IPS DF 4.7 (cell line): Measurements from ENCODE around the gene ABHD1.
A peak's percentile ranks its signal among the peaks of the same experiment; 100 is the strongest.
"Not testable (repeated sequence)": the region's sequence is repeated elsewhere in the genome, so short reads cannot be mapped to it uniquely, and the experiment has no call there.

Source experiments
- DNase-seq: peaks from one replicate; pipeline ENCODE4 v3.0.0-alpha.2; 2013; ENCODE audit warnings: low spot score; ENCODE audit errors: extremely low read depth

ABHD1 gene

DNA sequence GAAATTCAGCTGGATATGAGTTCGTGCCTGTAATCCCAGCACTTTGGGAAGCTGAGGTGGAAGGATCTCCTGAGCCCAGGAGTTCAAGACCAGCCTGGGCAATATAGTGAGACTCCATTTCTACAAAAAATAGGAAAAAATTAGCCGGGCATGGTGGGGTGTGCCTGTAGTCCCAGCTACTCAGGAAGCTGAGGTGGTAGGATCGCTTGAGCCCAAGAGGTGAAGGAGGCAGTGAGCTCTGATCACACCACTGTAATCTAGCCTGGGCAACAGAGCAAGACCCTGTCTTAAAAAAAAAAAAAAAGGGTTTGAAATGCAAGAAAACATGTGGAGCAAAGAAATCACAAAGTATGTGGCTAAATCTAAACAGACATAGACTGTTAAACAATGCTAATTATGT lies 14.5 kb upstream of the ABHD1 start:
- DNase-seq: no peak

DNA sequence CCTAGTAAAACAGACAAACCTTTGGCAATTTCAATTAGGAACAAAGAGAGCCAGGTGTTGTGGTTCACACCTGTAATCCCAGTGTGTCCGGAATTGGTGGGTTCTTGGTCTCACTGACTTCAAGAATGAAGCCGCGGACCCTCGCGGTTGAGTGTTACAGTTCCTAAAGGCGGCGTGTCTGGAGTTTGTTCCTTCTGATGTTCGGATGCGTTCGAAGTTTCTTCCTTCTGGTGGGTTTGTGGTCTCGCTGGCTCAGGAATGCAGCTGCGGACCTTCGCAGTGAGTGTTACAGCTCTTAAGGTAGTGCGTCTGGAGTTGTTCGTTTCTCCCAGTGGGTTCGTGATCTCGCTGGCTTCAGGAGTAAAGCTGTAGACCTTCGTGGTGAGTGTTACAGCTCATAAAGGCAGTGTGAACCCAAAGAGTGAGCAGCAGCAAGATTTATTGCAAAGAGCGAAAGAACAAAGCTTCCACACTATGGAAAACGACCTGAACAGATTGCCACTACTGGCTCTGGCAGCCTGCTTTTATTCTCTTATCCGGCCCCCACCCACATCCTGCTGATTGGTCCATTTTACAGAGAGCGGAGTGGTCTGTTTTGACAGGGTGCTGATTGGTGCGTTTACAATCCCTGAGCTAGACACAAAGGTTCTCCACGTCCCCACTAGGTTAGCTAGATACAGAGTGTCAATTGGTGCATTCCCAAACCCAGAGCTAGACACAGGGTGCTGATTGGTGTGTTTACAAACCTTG lies 12.8 kb upstream of the ABHD1 start:
- DNase-seq: not testable (repeated sequence)

DNA sequence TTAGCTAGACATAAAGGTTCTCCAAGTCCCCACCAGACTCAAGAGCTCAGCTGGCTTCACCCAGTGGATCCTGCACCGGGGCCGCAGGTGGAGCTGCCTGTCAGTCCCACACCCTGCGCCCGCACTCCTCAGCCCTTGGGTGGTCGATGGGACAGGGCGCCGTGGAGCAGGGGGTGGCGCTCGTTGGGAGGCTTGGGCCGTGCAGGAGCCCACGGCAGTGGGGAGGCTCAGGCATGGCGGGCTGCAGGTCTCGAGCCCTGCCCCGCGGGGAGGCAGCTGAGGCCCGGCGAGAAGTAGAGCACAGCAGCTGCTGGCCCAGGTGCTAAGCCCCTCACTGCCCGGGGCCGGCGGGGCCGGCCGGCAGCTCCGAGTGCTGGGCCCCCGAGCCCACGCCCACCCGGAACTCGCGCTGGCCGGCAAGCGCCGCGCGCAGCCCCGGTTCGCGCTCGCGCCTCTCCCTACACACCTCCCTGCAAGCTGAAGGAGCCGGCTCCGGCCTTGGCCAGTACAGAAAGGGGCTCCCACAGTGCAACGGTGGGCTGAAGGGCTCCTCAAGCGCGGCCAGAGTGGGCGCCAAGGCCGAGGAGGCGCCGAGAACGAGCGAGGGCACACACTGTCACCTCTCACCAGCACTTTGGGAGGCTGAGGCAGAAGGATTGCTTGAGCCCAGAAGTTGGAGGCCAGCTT lies 12.1 kb upstream of the ABHD1 start:
- DNase-seq: not testable (repeated sequence)

DNA sequence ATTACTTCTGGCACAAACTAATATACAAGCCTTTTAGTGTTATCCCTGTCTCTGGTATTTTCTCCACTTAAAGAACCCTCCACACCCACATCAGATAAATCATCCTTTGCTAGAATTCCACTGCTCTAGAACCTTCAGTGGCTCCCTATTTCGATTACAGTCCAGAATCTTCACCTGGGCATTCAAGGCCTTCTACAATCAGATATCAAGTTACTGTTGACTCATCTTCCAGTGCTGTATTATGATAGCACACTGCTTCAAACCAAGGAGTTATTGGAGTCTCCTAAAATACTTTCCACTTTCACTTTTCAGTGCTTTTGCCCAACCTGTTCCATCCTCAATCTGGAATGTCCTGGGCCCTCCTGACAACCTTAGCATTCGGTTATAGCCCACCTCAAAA lies 8.1 kb upstream of the ABHD1 start:
- no peak for DNase-seq

DNA sequence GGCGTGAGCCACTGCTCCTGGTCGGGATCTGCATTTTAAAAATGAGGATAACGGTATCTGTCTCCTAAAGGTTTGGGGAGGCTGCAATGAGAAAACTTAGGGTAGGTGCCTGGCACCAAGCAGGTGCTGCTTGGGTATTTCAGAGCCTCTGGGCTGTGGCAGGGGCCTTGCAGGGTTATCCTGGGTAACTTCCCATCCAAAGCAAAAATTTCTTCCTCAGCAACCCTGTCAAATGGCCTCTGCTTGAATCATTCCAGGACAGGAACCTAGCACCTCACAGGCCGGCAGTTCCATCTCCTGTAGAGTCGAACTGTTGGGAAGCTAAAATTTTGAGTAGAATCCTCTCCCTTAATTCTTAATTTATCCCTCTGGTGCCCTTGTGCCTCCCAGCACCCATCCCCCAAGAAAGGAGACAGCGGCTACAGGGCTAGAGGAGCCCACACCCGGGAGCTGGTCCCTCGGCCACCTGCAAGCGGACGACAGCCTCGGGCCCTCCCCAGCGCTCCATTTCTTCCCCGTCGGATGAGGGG lies 5.6 kb upstream of the ABHD1 start:
- no peak for DNase-seq

- no peak for DNase-seq
These were observed 4.9 kb upstream of the ABHD1 start, which contains the start of gene CGREF1 for GRCh38 chr2:27118525-27119329. TSS of gene CGREF1 (minus strand) at chr2:27119128. CDS start at chr2:27104366, 14,762 bp downstream.

DNA sequence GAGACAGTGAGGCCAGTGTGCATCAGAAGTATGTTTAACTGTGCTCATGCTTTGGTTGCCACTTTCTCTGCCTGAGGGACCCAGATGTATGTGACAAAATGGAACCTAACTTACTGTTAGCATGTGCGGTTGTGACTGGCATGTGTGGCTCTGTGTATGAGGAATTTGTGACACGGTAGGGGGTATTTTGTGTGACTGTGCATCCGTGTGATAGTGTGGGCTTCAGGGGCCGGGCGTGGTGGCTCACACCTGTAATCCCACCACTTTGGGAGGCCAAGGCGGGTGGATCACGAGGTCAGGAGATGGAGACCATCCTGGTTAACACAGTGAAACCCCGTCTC lies 4.3 kb upstream of the ABHD1 start:
- DNase-seq: not testable (repeated sequence)

- no peak for DNase-seq
These were observed 1.7 kb upstream of the ABHD1 start for GRCh38 chr2:27121906-27122305.

DNA sequence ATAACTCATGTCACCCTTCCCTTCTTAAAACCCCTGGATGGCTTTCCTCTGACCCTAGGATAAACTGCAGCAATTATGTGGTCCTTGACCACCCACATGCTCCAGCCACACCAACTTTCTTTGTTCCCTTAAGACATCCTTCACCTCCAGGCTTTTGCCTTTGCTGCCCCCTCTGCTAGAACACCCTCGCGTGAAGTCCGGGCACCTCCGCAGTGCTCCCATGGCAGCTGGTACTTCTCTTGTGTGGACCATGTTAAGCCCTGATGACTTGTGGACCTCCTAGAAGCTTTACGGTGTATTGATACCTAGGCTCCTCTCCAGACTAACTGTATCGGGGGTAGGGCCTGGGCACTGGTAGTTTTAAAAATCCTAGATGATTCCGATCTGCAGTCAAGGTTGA lies 824 bp upstream of the ABHD1 start:
- DNase-seq: no peak

DNA sequence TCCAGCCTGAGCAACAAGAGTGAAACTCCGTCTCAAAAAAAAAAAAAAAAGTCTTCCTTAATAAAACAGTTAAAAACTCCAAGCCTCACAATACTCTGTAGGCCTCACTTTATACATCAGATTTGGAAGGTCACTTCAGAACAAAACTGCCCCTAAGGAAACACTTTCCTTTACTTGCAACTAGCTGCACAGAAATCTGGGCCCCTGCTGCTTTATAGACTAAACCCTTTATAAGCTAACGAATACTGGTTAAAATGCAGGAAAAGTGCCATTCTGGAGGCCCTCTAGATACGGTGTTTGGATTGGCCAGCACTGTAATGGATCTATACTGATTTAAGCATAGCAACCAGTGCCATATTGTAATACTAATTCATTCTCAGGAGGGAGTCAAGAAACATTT lies 1.5 kb downstream of the ABHD1 start:
- no peak for DNase-seq

DNA sequence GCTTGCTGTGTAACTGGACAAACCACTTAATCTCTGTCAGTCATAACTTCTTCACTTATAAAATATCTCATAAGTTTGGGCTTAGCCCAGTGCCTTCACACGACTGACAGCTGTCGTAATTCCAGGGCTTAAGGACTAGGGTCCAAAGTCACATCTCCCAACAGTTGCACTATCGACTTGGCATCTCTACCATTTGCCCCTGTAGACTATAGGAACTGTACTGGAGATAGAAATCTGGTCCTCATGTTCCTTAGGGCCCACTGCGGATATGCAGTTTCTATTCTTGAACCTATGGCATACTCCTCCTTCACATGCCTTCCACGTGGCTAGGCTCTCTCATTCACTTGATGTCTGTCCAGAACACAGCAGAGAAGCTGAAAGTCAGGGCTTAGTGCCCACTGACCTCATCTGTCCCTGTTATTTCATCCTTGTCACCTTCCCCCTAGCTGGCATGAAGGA lies 2.7 kb downstream of the ABHD1 start:
- DNase-seq: no peak

DNA sequence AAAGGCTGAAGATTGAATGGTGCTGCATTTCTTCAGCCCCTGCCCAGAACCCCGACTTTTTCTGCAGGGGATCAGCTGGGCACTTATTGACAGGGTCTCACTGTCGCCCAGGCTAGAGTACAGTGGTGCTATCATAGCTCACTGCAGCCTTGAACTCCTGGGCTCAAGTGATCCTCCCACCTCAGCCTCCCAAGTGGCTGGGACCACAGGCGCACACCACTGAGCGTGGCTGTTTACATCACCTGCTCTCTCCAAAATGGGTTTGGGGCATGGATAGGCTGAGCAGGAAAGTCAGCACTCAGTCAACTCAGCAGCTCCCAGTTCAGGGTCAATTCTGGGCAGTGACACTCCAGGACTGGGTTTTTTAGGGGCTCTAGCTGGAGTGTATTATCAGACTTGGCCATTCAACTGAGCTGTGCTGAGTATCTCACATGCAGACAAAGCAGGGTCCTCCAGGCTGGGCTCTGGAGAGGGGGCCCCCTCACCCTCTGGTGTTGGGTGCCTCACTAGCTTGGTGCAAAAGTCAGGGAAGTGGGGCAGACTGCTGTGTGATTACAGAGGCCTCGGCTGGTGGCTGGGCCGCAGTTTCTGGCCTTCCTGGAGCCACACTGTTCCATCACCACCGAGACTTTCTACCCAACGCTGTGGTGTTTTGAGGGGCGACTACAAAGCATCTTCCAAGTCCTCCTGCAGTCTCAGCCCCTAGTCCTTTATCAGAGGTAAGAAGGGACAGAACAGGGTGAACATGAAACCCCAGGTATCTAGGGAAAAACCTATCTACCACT lies 4.5 kb downstream of the ABHD1 start:
- DNase-seq: no peak

DNA sequence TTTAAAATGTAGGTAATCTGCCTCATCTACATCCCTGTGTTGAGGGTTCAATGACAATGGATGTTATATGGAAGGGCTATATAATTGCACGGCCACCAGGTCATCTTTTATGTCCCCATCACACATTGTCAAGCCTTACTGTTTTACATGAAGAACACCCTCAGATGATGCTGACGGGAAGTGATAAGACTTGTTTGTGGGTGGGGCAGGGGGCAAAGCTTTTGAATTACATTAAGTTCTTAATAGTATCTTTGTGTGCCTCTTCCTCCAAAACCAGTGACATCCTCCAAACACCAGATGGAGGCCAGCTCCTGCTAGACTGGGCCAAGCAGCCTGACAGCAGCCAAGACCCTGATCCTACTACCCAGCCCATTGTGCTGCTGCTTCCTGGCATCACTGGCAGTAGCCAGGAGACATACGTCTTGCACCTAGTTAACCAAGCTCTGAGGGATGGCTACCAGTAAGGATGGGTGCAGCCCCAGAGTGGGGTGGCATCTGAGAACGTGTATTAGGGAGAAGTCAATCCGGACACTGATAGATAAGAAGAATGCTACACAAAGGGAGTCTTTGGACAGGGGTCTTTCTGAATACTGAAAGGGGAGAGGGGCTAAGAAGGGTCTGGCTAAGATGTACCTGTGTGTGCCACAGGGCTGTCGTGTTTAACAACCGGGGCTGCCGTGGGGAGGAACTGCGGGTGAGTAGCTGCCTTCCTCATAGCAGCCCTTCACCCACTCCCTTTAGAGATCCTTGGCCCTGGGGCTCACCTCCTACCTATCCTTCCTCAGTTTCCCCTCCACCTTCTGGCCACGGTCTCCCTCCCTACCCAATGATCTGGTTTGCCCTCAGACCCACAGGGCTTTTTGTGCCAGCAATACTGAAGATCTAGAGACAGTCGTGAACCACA lies 5.3 kb downstream of the ABHD1 start:
- no peak for DNase-seq

GRCh38 chr2:27130396-27130795 lies 6.8 kb downstream of the ABHD1 start:
- DNase-seq: no peak

GRCh38 chr2:27131429-27131828 lies 7.8 kb downstream of the ABHD1 start:
- DNase-seq: no peak

GRCh38 chr2:27133195-27133875 lies 9.7 kb downstream of the ABHD1 start:
- no peak for DNase-seq

DNA sequence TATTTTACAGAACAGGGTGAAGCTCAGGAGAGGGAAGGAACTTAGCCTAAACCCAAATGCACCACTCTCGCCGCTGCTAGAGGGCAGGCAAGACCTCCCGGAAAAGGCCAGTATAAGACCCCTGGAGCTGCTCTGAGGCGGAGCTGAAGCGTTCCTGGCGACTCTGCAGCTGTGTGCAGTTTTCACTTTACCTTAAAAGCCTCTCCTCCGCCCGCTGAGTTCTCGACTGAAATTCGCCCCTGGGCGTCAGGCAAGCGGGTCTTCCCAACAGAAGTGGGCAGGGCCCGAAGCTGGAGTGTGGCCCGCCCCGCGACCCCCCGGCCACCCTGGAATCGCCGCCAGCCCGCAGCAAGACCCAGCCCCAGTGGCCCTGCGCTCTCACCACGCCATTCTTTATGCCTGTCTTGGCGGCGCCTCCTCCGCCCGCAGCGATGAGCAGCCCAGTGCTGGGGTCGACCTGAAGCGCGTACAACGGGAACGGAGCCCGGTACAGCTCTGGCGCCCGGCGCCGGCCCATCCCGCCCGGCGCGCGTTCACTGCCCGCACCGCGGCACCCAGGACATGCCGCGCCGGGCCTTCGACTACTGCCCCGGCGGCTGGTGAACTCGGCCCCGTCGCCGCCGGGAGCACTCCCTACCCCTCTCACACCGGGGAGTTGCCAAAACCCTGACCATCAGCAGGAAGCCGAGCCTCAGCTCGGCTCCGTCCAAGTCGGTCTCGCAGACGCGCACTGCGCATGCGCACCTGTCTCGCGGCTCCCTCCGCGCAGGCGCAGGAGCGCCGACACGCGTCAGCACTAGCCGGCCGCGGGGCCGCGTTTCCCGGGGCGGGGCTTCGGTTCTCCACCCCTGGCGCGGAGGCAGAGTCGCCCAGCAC lies 10.5 kb downstream of the ABHD1 start, which contains the start of gene PREB:
PREB (minus strand) TSS at position 732 of the 876 bp plus-strand sequence; CDS start at position 517, 215 bp downstream.
- DNase-seq: peak; percentile 79

GRCh38 chr2:27134781-27135477 lies 11.3 kb downstream of the ABHD1 start:
- DNase-seq: no peak
